Measurements from ENCODE around the gene FAM168A. TPM values are rescaled to one million over a fixed set of nuclear protein-coding genes. Genes with fewer than 3 reads are reported as not detected.

The FAM168A gene
- total and polyA plus RNA-seq, 10 of the 15 experiments (the other 5 are each of a cell fraction or from before 2014, with no cell fraction given) = 1.7 to 20.0 (median 10.0) TPM

DNA sequence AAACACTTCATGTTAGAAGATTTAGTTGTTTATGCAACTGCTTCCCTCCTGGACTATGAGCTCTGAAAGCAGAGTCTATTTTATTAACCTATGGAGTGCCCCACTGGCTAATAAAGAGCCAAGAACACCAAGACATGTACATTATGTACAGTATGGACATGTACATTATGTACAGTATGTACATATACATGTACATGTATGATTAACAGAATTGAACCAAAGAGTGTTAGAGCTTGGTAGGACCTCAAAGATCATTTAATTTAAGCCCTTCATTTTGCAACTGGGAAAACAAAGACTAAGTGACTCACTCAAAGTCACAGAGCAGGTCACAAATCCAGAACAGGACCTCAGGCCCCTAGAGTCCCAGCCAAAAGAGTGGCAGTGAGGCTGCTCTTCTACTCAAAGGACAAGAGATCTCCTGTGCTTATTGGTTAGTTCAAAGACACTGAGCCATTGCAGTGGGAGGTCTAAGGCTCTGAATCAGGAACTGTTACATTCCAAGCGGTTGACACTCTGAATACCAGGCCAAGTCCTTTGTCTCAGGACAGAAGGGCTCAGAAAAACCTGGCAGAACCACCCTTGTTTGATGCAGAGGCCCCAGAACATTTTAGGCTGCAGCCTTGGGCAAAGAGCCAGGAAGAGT is 103.8 kb downstream of the FAM168A start:
- POLR2A ChIA-PET = no interaction called here
- no peak for TF ChIP-seq CHD4 (IDR thresholded peaks at IDR 0.05)
- no peak for TF ChIP-seq NR2C2 (IDR thresholded peaks at IDR 0.05; ENCODE audit: borderline replicate concordance, control insufficient read depth, insufficient read length, low read depth)
- TF ChIP-seq, protein P1, sequence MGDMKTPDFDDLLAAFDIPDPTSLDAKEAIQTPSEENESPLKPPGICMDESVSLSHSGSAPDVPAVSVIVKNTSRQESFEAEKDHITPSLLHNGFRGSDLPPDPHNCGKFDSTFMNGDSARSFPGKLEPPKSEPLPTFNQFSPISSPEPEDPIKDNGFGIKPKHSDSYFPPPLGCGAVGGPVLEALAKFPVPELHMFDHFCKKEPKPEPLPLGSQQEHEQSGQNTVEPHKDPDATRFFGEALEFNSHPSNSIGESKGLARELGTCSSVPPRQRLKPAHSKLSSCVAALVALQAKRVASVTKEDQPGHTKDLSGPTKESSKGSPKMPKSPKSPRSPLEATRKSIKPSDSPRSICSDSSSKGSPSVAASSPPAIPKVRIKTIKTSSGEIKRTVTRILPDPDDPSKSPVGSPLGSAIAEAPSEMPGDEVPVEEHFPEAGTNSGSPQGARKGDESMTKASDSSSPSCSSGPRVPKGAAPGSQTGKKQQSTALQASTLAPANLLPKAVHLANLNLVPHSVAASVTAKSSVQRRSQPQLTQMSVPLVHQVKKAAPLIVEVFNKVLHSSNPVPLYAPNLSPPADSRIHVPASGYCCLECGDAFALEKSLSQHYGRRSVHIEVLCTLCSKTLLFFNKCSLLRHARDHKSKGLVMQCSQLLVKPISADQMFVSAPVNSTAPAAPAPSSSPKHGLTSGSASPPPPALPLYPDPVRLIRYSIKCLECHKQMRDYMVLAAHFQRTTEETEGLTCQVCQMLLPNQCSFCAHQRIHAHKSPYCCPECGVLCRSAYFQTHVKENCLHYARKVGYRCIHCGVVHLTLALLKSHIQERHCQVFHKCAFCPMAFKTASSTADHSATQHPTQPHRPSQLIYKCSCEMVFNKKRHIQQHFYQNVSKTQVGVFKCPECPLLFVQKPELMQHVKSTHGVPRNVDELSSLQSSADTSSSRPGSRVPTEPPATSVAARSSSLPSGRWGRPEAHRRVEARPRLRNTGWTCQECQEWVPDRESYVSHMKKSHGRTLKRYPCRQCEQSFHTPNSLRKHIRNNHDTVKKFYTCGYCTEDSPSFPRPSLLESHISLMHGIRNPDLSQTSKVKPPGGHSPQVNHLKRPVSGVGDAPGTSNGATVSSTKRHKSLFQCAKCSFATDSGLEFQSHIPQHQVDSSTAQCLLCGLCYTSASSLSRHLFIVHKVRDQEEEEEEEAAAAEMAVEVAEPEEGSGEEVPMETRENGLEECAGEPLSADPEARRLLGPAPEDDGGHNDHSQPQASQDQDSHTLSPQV (IDR thresholded peaks at IDR 0.05) = no peak
- TF ChIP-seq CHD2 (IDR thresholded peaks at IDR 0.05; ENCODE audit: borderline replicate concordance, low read depth, low read length) = no peak
- TF ChIP-seq STAT3 (IDR thresholded peaks at IDR 0.05; ENCODE audit: low read depth, low read length) = no peak
- TF ChIP-seq FOXM1 (IDR thresholded peaks at IDR 0.05; ENCODE audit: low read depth, low read length) = no peak
- no peak for TF ChIP-seq HDAC2 (IDR thresholded peaks at IDR 0.05)
- TF ChIP-seq, protein P2, sequence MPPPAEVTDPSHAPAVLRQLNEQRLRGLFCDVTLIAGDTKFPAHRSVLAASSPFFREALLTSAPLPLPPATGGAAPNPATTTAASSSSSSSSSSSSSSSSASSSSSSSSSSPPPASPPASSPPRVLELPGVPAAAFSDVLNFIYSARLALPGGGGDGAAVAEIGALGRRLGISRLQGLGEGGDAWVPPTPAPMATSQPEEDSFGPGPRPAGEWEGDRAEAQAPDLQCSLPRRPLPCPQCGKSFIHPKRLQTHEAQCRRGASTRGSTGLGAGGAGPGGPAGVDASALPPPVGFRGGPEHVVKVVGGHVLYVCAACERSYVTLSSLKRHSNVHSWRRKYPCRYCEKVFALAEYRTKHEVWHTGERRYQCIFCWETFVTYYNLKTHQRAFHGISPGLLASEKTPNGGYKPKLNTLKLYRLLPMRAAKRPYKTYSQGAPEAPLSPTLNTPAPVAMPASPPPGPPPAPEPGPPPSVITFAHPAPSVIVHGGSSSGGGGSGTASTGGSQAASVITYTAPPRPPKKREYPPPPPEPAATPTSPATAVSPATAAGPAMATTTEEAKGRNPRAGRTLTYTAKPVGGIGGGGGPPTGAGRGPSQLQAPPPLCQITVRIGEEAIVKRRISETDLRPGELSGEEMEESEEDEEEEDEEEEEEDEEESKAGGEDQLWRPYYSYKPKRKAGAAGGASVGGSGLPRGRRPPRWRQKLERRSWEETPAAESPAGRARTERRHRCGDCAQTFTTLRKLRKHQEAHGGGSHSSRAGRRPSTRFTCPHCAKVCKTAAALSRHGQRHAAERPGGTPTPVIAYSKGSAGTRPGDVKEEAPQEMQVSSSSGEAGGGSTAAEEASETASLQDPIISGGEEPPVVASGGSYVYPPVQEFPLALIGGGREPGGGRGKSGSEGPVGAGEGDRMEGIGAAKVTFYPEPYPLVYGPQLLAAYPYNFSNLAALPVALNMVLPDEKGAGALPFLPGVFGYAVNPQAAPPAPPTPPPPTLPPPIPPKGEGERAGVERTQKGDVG (CRISPR knock-in tag; IDR thresholded peaks at IDR 0.05) = no peak
- TF ChIP-seq SUZ12 (IDR thresholded peaks at IDR 0.05; ENCODE audit: unreplicated experiment) = no peak
- no peak for TF ChIP-seq NFXL1 (IDR thresholded peaks at IDR 0.05; ENCODE audit: borderline replicate concordance)
- no peak for TF ChIP-seq PML (IDR thresholded peaks at IDR 0.05; ENCODE audit: low read length)
- no peak for TF ChIP-seq ZNF207 (IDR thresholded peaks at IDR 0.05; ENCODE audit: borderline replicate concordance)
- TF ChIP-seq, protein P3, sequence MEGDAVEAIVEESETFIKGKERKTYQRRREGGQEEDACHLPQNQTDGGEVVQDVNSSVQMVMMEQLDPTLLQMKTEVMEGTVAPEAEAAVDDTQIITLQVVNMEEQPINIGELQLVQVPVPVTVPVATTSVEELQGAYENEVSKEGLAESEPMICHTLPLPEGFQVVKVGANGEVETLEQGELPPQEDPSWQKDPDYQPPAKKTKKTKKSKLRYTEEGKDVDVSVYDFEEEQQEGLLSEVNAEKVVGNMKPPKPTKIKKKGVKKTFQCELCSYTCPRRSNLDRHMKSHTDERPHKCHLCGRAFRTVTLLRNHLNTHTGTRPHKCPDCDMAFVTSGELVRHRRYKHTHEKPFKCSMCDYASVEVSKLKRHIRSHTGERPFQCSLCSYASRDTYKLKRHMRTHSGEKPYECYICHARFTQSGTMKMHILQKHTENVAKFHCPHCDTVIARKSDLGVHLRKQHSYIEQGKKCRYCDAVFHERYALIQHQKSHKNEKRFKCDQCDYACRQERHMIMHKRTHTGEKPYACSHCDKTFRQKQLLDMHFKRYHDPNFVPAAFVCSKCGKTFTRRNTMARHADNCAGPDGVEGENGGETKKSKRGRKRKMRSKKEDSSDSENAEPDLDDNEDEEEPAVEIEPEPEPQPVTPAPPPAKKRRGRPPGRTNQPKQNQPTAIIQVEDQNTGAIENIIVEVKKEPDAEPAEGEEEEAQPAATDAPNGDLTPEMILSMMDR (IDR thresholded peaks at IDR 0.05 in 2 of 3, conservative IDR thresholded peaks at IDR 0.05 in 1 of 3; ENCODE audit: control insufficient read depth in 2 of 3, extremely low read depth in 1 of 3, insufficient read depth in 1 of 3, low read depth in 3 of 3, low read length in 3 of 3) = no peak
- no peak for TF ChIP-seq SMAD5 (IDR thresholded peaks at IDR 0.05; ENCODE audit: low read depth)

More for the DNA sequence above, 103.8 kb downstream of the FAM168A start:
- Histone ChIP-seq H4K20me1 (ENCODE audit: control insufficient read depth, insufficient read depth) (no peaks in the 10 kb centered on the region), H3K9me3 (replicated peaks; ENCODE audit: control insufficient read depth, insufficient read depth, low read length) (peaks cover 3% of the 10 kb centered on the region; the same call in 1 of the 3 replicates), H3K9ac (ENCODE audit: control insufficient read depth, insufficient read depth, low read length) (no peak overlapping the region), H3K36me3 (ENCODE audit: control insufficient read depth in 2 of 2, insufficient read depth in 2 of 2, low read length in 1 of 2) (no peaks in the 10 kb centered on the region), H3K27me3 (replicated peaks in 1 of 2; ENCODE audit: control insufficient read depth in 2 of 2, insufficient read depth in 2 of 2, low read length in 1 of 2) (no peaks in the 10 kb centered on the region), H3K4me3 (no peak overlapping the region), H3K4me2 (ENCODE audit: control insufficient read depth, insufficient read depth) (no peak overlapping the region), H2AFZ (ENCODE audit: control insufficient read depth, low read depth, low read length) (no peak overlapping the region), H3K4me1 (ENCODE audit: control insufficient read depth, insufficient read depth, low read length) (no peaks in the 10 kb centered on the region), H3K27ac (ENCODE audit: control insufficient read depth, insufficient read depth) (no peak overlapping the region), H3K79me2 (ENCODE audit: control insufficient read depth, insufficient read depth, low read length) (no peaks in the 10 kb centered on the region)
- no peak for ATAC-seq
- RAD21 ChIA-PET (ENCODE audit: unreplicated experiment) = no interaction called here
- no peak for FAIRE-seq
- BruUV-seq (replicated peaks) = no TSS peak
- DNase-seq (ENCODE audit: low read depth, low spot score) = no peak
- CTCF ChIA-PET = interaction anchor here (1.1 to 2.8 kb wide), 2 partner anchors 15 to 79 kb away, joined by 3 to 11 read pairs; no protein-coding TSS in a partner anchor
- SMC1A ChIA-PET (ENCODE audit: uncharacterized antibody, unreplicated experiment) = interaction anchor here (1.2 to 1.8 kb wide), 2 partner anchors 19 to 27 kb away, joined by 3 to 4 read pairs; no protein-coding TSS in a partner anchor
- in situ Hi-C loops (cut with MboI) (no loop called here), intact Hi-C loops (cut with micrococcal nuclease; ENCODE audit: unreplicated experiment) (no loop called here)
- WGBS (ENCODE audit: insufficient coverage, insufficient replicate concordance, low lambda C conversion rate, missing lambda C conversion rate) = 100% methylated on average over 1 of the region's 1 CpG
